ENCODE measurements around the gene NUP37.

Gene NUP37

DNA sequence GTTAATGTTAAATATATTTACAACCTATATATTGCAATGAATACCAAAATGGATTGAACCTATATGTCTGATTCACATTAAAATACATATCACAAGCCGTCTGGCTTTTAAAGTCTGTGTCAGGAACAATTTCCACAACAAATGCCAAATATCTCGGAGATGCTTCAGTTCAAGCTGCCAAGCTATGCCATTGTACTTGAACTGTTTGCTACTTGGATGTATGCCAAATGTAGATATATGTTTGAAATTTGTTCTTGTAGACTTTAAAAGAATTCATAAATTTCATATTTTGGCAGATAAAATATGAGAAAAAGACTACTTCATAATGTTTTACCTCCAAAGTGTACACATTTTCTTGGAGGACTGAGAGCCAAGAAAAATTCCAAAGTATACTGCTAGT is 95.1 kb downstream of the NUP37 start:
- no peak for DNase-seq

DNA sequence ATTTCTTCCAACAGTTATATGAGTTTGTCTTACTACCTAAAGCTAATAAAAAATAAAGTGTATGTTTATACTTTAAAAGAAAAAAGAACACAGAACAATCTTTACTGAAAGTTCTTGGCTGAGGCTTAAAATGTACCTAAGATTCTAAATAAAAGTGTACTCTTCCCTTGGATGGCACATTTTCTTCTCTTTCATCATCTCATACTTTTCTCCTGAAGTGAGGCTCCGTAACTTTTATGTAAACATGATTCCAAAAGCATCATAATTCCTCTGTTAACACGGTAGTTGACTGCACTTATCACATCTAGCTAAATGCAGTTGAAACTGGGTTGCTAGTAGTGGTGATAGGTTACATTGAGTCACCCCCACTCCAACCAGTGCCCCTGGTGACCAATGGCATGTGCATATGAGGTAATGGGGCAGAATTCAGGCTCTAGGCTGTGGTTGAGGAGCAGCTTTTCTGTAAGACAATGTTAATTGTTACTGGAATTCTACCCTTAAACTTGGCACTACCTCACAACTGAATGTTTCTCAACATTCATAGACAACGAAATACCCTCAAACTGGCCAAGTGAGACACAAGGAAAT is 96.5 kb downstream of the NUP37 start:
- DNase-seq, result no peak

Measured in activated CD8-positive, alpha-beta memory T cell treated with anti-CD3 and anti-CD28 coated beads, Interleukin-2, amount 50 U/mL, for 48 hours (primary cell).